Endothelial cell of umbilical vein (primary cell): ENCODE results near the gene KCNH8. TPM values are rescaled to one million over a fixed set of nuclear protein-coding genes. Genes with fewer than 3 reads are reported as not detected.

Experiments used
- BruUV-seq: library from RNA; stranded (reverse); fragments of 400-500 nt; replicated peaks from 2 replicates; lab custom pipeline; 2021; lab: Mats Ljungman, UMichigan
- CTCF ChIA-PET: fragments of 300-600, 350-600 bp; sonication (Branson Sonifier 250); formaldehyde crosslinking; loops from one replicate; lab custom pipeline; 2021; ENCODE audit warnings: antibody characterized with exemption, inconsistent platforms; lab: Charles Lee
- POLR2A ChIA-PET: fragments of 300-600, 350-600 bp; sonication (Branson Sonifier 250); formaldehyde crosslinking; loops from one replicate; lab custom pipeline; 2021; ENCODE audit warnings: antibody characterized with exemption, inconsistent platforms; lab: Charles Lee
- DNase-seq: peaks from one replicate; pipeline ENCODE4 v3.0.0-alpha.2; 2011; ENCODE audit warnings: low read depth, low spot score
- FAIRE-seq: peaks from 2 replicates; lab custom pipeline; 2011; peaks lifted over from hg19 to GRCh38; lab: Jason Lieb, UNC
- H2AFZ ChIP-seq: 2 replicates; pipeline ENCODE4 v1.6.0; 2012; ENCODE audit warnings: low read depth, low read length, control low read depth, inconsistent platforms
- H3K27ac ChIP-seq: 2 replicates; pipeline ENCODE4 v1.5.1; 2011; ENCODE audit warnings: low read depth, mild to moderate bottlenecking, control low read depth, low read length, moderate library complexity; ENCODE audit not compliant: insufficient read depth
- H3K27me3 ChIP-seq, 2 experiments: 2 replicates each; pipeline versions ENCODE4 v1.6.0 to v1.6.1; 2011; ENCODE audit warnings: low read length in 2 of 2, mixed read lengths in 1 of 2; ENCODE audit not compliant: control insufficient read depth in 2 of 2, insufficient read depth in 2 of 2
- H3K36me3 ChIP-seq, 2 experiments: 2 replicates in 1 of 2; 3 replicates in 1 of 2; pipeline ENCODE4 v1.5.1; 2011; ENCODE audit warnings: low read length in 2 of 2, mild to moderate bottlenecking in 1 of 2, moderate library complexity in 1 of 2; ENCODE audit not compliant: control insufficient read depth in 2 of 2, insufficient read depth in 2 of 2; ENCODE audit errors: extremely low read depth in 1 of 2
- H3K4me1 ChIP-seq: 3 replicates; pipeline ENCODE4 v1.5.1; 2011; ENCODE audit warnings: mild to moderate bottlenecking, low read length; ENCODE audit not compliant: control insufficient read depth, insufficient read depth; ENCODE audit errors: extremely low read depth
- H3K4me2 ChIP-seq: 2 replicates; pipeline ENCODE4 v1.6.1; 2011; ENCODE audit warnings: low read length, control low read depth, mixed read lengths; ENCODE audit not compliant: insufficient read depth
- H3K4me3 ChIP-seq, 3 experiments: fragments of 200-600 bp in 1 of 3; sonication (generic), shearing (Covaris generic) in 1 of 3; replicated peaks in 1 of 3; 2 replicates each; pipeline ENCODE4 v1.5.1; 2011 to 2016; ENCODE audit warnings: control low read depth in 3 of 3, low read length in 3 of 3, mild to moderate bottlenecking in 2 of 3, inconsistent platforms in 1 of 3, low read depth in 1 of 3, moderate library complexity in 1 of 3; ENCODE audit not compliant: insufficient read depth in 1 of 3
- H3K79me2 ChIP-seq: 2 replicates; pipeline ENCODE4 v1.6.0; 2012; ENCODE audit warnings: low read length, inconsistent platforms; ENCODE audit not compliant: control insufficient read depth, insufficient read depth
- H3K9ac ChIP-seq: replicated peaks from 2 replicates; pipeline ENCODE3; 2011; ENCODE audit warnings: low read length, control low read depth; ENCODE audit not compliant: insufficient read depth; ENCODE audit errors: extremely low read depth
- H3K9me1 ChIP-seq: replicated peaks from 3 replicates; pipeline ENCODE4 v1.6.0; 2011; ENCODE audit warnings: mild to moderate bottlenecking, low read length; ENCODE audit not compliant: control insufficient read depth, insufficient read depth; ENCODE audit errors: extremely low read depth
- H3K9me3 ChIP-seq: replicated peaks from 2 replicates; pipeline ENCODE4 v1.5.1; 2012; ENCODE audit warnings: low read length, inconsistent platforms; ENCODE audit not compliant: control insufficient read depth, insufficient read depth
- H4K20me1 ChIP-seq: replicated peaks from 2 replicates; pipeline ENCODE3; 2011; ENCODE audit warnings: mild to moderate bottlenecking, low read length; ENCODE audit not compliant: control insufficient read depth, insufficient read depth; ENCODE audit errors: extremely low read depth
- EZH2 ChIP-seq: IDR thresholded peaks from 2 replicates; pipeline ENCODE4 v1.6.1; 2012; ENCODE audit warnings: borderline replicate concordance, low read depth, mild to moderate bottlenecking, moderate library complexity, low read length, inconsistent platforms; ENCODE audit not compliant: severe bottlenecking
- FOS ChIP-seq: IDR thresholded peaks from 2 replicates; pipeline ENCODE4 v1.6.1; 2011; ENCODE audit warnings: mild to moderate bottlenecking, low read length, moderate library complexity, borderline replicate concordance; ENCODE audit not compliant: insufficient read depth
- GATA2 ChIP-seq: IDR thresholded peaks from 2 replicates; pipeline ENCODE4 v1.7.0; 2011; ENCODE audit warnings: low read depth, mild to moderate bottlenecking, moderate library complexity, mixed read lengths, low read length; ENCODE audit not compliant: insufficient read length, insufficient read depth
- JUN ChIP-seq: IDR thresholded peaks from 2 replicates; pipeline ENCODE4 v1.6.1; 2011; ENCODE audit warnings: borderline replicate concordance, low read depth; ENCODE audit not compliant: insufficient read length, insufficient read depth
- MYC ChIP-seq: IDR thresholded peaks from one replicate; pipeline ENCODE4 v1.6.1; 2011; ENCODE audit warnings: mild to moderate bottlenecking, low read depth, low read length
- POLR2A ChIP-seq: IDR thresholded peaks from 2 replicates; pipeline ENCODE4 v1.6.1; 2012; ENCODE audit warnings: low read depth, mild to moderate bottlenecking, control low read depth, low read length
- POLR2AphosphoS5 ChIP-seq: IDR thresholded peaks from 2 replicates; pipeline ENCODE4 v1.6.1; 2012; ENCODE audit warnings: low read depth, mild to moderate bottlenecking, control low read depth, low read length, moderate library complexity; ENCODE audit not compliant: insufficient read depth
- dilution Hi-C: fragments of 300-500 bp; cut with MboI; formaldehyde crosslinking; loops from one replicate; pipeline ENCODE4 v1.15.0; 2019; ENCODE audit warnings: low sequenced_read_pairs; ENCODE audit not compliant: extremely low pct_ligation_motif_present
- intact Hi-C: fragments of 100-400 bp; cut with micrococcal nuclease; formaldehyde crosslinking; loops from one replicate; pipeline ENCODE4 v1.10.0; 2022
- polyA plus RNA-seq, 4 experiments: library from polyadenylated mRNA; depleted of rRNA in 3 of 4; stranded (reverse) in 3 of 4; unstranded in 1 of 4; fragments of >200 nt; gene quantifications; 2 replicates each; pipeline versions ENCODE4 v1.2.1 to v1.2.3, GENCODE V29; 2011 to 2012; ENCODE audit warnings: missing spikeins in 1 of 4
- total RNA-seq: library from RNA; stranded (reverse); gene quantifications from 2 replicates; pipeline ENCODE4 v1.2.3, GENCODE V29; 2021
- TF ChIP-seq, protein P1 (sequence below): IDR thresholded peaks from 2 replicates; pipeline ENCODE4 v1.6.1; 2011; ENCODE audit not compliant: insufficient read depth, insufficient read length
- TF ChIP-seq, protein P2 (sequence below), 2 donors: IDR thresholded peaks; 1 replicate in 1 of 2; 2 replicates in 1 of 2; pipeline ENCODE4 v1.5.1; 2011; ENCODE audit warnings: low read length in 2 of 2, mild to moderate bottlenecking in 2 of 2, moderate library complexity in 2 of 2, control low read depth in 1 of 2, inconsistent platforms in 1 of 2, low read depth in 1 of 2; ENCODE audit not compliant: insufficient read depth in 1 of 2; ENCODE audit errors: extremely low read depth in 1 of 2

Gene KCNH8
- total and polyA plus RNA-seq, 2 donors (not counting 3 experiments of a cell fraction or from before 2014, with no cell fraction given): not detected

DNA sequence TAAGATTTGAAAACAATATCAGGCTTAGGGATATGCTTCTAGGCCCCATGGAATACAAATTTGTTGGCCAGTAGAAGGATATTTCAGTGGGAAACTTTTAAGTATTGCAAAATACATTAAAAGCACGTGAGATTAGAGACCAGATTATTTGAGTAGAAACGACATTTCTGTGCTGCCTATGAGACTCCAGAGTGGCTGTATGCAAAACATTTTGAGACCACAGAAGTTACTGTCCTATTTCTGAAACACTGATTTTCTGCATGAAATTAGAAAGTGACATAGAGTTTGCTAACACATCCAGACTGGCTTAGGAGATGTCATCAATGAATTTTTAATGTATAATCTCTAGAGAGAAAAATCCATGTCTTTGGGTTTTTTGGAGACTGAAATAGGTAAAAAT, 99.8 kb downstream of the KCNH8 start:
- no peaks in the 10 kb centered on the region for H3K79me2 ChIP-seq
- H3K27me3 ChIP-seq: no peaks in the 10 kb centered on the region
- BruUV-seq: no TSS peak
- CTCF ChIA-PET: no interaction called here
- H2AFZ ChIP-seq: no peak overlapping the region
- H3K36me3 ChIP-seq: no peaks in the 10 kb centered on the region
- POLR2A ChIA-PET: no interaction called here
- H3K4me2 ChIP-seq: no peak overlapping the region
- H3K27ac ChIP-seq: no peak overlapping the region
- no peaks in the 10 kb centered on the region for H3K9me3 ChIP-seq
- dilution Hi-C loops (no loop called here), intact Hi-C loops (no loop called here)
- DNase-seq: no peak
- no peak for FAIRE-seq
- H3K4me3 ChIP-seq: no peak overlapping the region
- H3K4me1 ChIP-seq: no peaks in the 10 kb centered on the region
- no peaks in the 10 kb centered on the region for H3K9me1 ChIP-seq
- no peak for TF ChIP-seq MYC
- TF ChIP-seq JUN: no peak
- no peak for TF ChIP-seq FOS
- TF ChIP-seq, protein P1, sequence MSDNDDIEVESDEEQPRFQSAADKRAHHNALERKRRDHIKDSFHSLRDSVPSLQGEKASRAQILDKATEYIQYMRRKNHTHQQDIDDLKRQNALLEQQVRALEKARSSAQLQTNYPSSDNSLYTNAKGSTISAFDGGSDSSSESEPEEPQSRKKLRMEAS: no peak
- no peaks in the 10 kb centered on the region for H4K20me1 ChIP-seq
- H3K9ac ChIP-seq: no peak overlapping the region

DNA sequence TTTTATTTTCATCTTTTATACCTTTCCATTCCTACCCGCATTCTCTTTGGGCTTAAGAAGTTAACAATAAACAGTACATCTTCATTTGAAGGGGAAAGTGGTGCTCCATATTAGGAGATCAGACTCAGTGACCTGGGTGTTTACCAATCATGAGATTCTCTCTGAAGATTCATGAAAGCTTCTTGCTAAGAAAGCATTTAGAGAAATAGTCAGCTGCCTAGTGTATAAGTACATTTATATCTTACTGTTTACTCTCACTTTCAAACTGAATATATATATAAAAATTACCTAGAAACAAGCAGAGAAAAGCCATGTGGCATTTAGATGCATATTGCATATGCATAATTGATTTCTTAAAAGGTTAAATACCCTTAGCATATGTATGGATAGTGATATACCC, 100.5 kb downstream of the KCNH8 start:
- Histone ChIP-seq H3K9me1 (no peaks in the 10 kb centered on the region), H4K20me1 (no peaks in the 10 kb centered on the region), H3K36me3 (no peaks in the 10 kb centered on the region), H3K4me3 (no peak overlapping the region), H3K79me2 (no peaks in the 10 kb centered on the region), H3K27me3 (no peaks in the 10 kb centered on the region), H3K27ac (no peak overlapping the region), H3K4me2 (no peak overlapping the region), H3K9me3 (no peaks in the 10 kb centered on the region), H3K9ac (no peak overlapping the region), H2AFZ (no peak overlapping the region), H3K4me1 (no peaks in the 10 kb centered on the region)
- DNase-seq (no peak), FAIRE-seq (no peak)
- POLR2A ChIA-PET: no interaction called here
- TF ChIP-seq, protein P2, sequence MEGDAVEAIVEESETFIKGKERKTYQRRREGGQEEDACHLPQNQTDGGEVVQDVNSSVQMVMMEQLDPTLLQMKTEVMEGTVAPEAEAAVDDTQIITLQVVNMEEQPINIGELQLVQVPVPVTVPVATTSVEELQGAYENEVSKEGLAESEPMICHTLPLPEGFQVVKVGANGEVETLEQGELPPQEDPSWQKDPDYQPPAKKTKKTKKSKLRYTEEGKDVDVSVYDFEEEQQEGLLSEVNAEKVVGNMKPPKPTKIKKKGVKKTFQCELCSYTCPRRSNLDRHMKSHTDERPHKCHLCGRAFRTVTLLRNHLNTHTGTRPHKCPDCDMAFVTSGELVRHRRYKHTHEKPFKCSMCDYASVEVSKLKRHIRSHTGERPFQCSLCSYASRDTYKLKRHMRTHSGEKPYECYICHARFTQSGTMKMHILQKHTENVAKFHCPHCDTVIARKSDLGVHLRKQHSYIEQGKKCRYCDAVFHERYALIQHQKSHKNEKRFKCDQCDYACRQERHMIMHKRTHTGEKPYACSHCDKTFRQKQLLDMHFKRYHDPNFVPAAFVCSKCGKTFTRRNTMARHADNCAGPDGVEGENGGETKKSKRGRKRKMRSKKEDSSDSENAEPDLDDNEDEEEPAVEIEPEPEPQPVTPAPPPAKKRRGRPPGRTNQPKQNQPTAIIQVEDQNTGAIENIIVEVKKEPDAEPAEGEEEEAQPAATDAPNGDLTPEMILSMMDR (IDR thresholded peaks at IDR 0.05; ENCODE audit: extremely low read depth in 1 of 2, insufficient read depth in 1 of 2, low read depth in 1 of 2, low read length in 2 of 2): no peak
- TF ChIP-seq MYC: no peak
- TF ChIP-seq, protein P1: no peak
- no peak for TF ChIP-seq FOS
- TF ChIP-seq POLR2A: no peak
- no peak for TF ChIP-seq POLR2AphosphoS5
- TF ChIP-seq JUN: no peak
- no peak for TF ChIP-seq EZH2
- no peak for TF ChIP-seq GATA2
- BruUV-seq: no TSS peak
- intact Hi-C loops (no loop called here), dilution Hi-C loops (no loop called here)
- CTCF ChIA-PET: no interaction called here
